AG04449 (cell line): ENCODE measurements around the gene LCN15.

ENCODE experiments used
- CTCF ChIA-PET: fragments of 350-600 bp; formaldehyde crosslinking; extraction: SDS; loops from one replicate; lab custom pipeline; 2021; ENCODE audit warnings: antibody characterized with exemption; lab: Yijun Ruan, JAX
- POLR2A ChIA-PET: fragments of 400-600, 350-600 bp; formaldehyde crosslinking; extraction: SDS; loops from one replicate; lab custom pipeline; 2020; ENCODE audit warnings: antibody characterized with exemption, inconsistent platforms; lab: Yijun Ruan, JAX
- DNase-seq: peaks from one replicate; pipeline ENCODE4 v3.0.0-alpha.2; 2010; ENCODE audit warnings: low read depth, low spot score
- H3K4me3 ChIP-seq: 2 replicates; pipeline ENCODE4 v1.5.1; 2011; ENCODE audit warnings: low read depth, mild to moderate bottlenecking, control low read depth, low read length
- TF ChIP-seq, protein P1 (sequence below): IDR thresholded peaks from one replicate; pipeline ENCODE4 v1.5.1; 2011; ENCODE audit warnings: mild to moderate bottlenecking, moderate library complexity, low read length, control low read depth, inconsistent platforms; ENCODE audit not compliant: insufficient read depth; ENCODE audit errors: missing control alignments

The LCN15 gene

DNA sequence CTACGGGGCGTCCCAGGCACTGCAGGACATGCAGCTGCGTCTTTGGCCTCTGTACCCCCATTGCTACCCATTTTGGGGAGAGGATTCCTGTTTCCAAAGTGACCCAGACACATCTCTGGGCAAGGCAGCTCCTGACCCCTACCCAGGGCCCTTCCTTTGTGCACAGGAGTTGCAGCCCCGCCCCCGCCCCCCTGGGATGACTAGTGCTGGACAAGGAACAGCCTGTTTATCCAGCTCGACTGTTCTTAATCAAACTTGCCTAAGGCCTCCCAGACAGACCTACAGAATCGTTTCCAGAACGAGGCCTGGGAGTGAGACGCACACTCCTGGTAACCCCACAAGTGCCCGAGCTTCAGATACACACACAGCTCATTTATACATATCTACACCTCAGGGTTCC is 38.7 kb downstream of the LCN15 start:
- peak overlapping the region; percentile 84 for H3K4me3 ChIP-seq
- ChIA-PET POLR2A (interaction anchor here (0.7 kb wide), 1 partner anchor 303 kb away, joined by 3 read pairs; no protein-coding TSS in a partner anchor), CTCF (interaction anchor here (0.6 to 0.9 kb wide), 2 partner anchors 11 to 514 kb away, joined by 3 to 4 read pairs; no protein-coding TSS in a partner anchor)
- TF ChIP-seq, protein P1, sequence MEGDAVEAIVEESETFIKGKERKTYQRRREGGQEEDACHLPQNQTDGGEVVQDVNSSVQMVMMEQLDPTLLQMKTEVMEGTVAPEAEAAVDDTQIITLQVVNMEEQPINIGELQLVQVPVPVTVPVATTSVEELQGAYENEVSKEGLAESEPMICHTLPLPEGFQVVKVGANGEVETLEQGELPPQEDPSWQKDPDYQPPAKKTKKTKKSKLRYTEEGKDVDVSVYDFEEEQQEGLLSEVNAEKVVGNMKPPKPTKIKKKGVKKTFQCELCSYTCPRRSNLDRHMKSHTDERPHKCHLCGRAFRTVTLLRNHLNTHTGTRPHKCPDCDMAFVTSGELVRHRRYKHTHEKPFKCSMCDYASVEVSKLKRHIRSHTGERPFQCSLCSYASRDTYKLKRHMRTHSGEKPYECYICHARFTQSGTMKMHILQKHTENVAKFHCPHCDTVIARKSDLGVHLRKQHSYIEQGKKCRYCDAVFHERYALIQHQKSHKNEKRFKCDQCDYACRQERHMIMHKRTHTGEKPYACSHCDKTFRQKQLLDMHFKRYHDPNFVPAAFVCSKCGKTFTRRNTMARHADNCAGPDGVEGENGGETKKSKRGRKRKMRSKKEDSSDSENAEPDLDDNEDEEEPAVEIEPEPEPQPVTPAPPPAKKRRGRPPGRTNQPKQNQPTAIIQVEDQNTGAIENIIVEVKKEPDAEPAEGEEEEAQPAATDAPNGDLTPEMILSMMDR = no peak
- DNase-seq = no peak

DNA sequence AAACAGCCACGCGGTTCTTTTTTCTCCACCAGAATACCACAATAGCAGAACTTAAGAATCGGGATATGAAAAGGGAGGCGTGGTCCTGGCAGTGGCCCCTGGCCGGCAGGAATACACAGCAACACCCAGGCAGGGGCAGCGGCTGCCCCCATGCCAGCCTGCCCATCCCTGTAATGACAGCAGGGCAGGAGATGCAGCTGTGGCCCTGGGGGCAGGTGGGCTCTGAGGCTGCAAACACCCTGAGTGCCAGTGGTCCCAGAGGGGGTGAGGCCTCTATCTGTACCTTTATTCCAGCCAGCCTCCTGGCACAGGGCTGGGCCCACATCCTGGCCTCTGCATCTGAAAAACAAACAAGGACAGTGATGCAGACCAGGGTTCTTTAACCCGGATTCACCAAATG is 39.5 kb downstream of the LCN15 start:
- CTCF ChIA-PET = no interaction called here
- no peak overlapping the region for H3K4me3 ChIP-seq
- TF ChIP-seq, protein P1 = no peak
- no peak for DNase-seq
- POLR2A ChIA-PET = no interaction called here

DNA sequence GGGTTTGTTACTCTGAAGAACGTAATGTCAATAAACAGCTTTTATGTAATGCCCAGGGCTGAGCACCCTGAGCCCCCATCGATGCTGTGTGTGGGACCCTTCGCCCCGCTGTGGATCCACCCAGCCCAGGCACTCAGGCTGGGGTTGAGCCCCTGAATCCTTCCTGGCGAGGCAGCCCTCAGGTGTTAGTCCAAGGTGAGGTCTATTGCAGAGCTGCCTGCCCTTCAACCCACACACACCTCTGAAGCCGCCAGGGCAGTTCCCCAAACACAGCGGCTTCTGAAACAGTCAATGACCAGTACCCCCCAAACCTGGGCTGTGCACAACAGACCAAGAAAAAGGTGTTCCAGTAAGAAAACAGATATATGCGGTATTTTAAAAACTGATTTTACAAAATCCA is 40.3 kb downstream of the LCN15 start:
- TF ChIP-seq, protein P1 = no peak

DNA sequence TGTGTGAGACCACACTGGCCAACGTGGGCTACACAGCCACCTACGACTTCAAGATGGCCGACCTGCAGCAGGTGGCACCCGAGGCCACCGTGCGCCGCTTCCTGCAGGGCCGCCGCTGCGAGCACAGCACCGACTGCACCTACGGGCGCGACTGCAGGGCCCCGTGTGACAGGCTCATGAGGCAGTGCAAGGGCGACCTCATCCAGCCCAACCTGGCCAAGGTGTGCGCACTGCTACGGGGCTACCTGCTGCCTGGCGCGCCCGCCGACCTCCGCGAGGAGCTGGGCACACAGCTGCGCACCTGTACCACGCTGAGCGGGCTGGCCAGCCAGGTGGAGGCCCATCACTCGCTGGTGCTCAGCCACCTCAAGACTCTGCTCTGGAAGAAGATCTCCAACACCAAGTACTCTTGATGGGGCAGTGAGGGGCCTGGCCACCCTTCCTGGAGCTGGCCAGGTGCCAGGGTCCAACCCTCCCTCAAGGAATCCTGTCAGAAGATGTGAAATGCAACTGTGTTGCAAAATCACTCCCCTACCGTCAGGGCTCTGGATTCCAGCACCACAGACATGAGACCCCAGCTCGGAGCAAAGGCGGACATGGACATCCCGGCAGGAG is 40.8 kb downstream of the LCN15 start:
- no peak overlapping the region for H3K4me3 ChIP-seq
- POLR2A ChIA-PET = interaction anchor here (2.4 kb wide), 1 partner anchor 10 kb away, joined by 6 read pairs; the partner anchor contains the start of gene DIPK1B
- TF ChIP-seq, protein P1 = no peak
- no peak for DNase-seq
- CTCF ChIA-PET = interaction anchor here (0.6 to 1.4 kb wide), 2 partner anchors 8 to 31 kb away, joined by 3 to 4 read pairs; no protein-coding TSS in a partner anchor

More for the DNA sequence above, 40.3 kb downstream of the LCN15 start:
- ChIA-PET CTCF (interaction anchor here (0.6 to 1.4 kb wide), 2 partner anchors 9 to 31 kb away, joined by 3 to 4 read pairs; no protein-coding TSS in a partner anchor), POLR2A (interaction anchor here (0.6 kb wide), 1 partner anchor 18 kb away, joined by 3 read pairs; no protein-coding TSS in a partner anchor)
- DNase-seq = no peak
- no peak overlapping the region for H3K4me3 ChIP-seq

DNA sequence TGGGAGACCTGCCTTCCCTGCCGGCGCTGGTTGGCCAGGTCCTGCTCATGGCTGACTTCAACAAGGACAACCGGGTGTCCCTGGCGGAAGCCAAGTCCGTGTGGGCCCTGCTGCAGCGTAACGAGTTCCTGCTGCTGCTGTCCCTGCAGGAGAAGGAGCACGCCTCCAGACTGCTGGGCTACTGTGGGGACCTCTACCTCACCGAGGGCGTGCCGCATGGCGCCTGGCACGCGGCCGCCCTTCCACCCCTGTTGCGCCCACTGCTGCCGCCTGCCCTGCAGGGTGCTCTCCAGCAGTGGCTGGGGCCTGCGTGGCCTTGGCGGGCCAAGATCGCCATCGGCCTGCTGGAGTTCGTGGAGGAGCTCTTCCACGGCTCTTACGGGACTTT is 41.4 kb downstream of the LCN15 start:
- no peak overlapping the region for H3K4me3 ChIP-seq
- TF ChIP-seq, protein P1 = no peak
- CTCF ChIA-PET = interaction anchor here (1.4 kb wide), 1 partner anchor 8 kb away, joined by 4 read pairs; no protein-coding TSS in a partner anchor
- POLR2A ChIA-PET = interaction anchor here (0.7 to 2.4 kb wide), 2 partner anchors 10 to 15 kb away, joined by 3 to 6 read pairs; partner anchors contain the start of gene DIPK1B
- no peak for DNase-seq
